GM19238 (cell line): ENCODE data around the gene PPIP5K2.
A peak's percentile ranks its signal among the peaks of the same experiment; 100 is the strongest.

ENCODE experiments used
- DNase-seq: peaks from one replicate; pipeline ENCODE4 v3.0.0; 2011; ENCODE audit warnings: low spot score; ENCODE audit not compliant: insufficient read length

PPIP5K2 gene

DNA sequence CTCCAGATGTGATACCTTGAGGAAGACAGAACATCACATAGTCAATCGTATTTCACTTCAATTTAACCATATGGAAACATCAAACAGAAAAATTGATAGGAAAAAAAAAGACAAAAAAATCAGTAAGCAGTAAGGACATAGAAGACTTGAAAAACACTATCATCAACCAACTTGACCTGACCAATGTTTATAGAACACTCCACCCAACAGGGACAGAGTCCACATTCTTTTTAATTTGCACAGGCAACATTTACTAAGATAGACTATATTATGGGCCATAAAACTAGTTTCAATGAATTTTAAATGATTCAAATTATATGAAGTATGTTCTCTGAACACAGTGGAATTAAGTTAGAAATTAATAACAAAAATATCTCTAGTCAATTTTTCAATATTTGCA is 117.7 kb downstream of the PPIP5K2 start:
- DNase-seq = no peak

DNA sequence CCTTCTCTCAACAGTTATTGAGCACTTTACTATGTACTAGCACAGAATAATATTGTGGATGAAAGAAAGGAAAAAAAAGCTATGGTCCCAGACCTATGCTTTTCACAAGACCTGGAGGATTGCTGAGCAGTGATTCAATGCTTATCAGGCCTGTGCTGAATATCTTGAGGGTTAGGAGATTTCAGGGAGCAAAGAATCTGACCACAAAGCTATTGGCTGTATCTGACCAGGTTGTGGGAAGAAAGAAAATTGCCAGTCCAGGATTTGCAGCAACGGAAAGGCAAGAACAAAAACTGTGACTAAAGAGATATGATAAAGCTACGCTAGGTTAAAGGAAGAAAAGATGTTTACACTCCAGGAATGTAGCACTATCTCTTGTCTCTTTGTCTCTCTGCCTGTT is 123.6 kb downstream of the PPIP5K2 start:
- DNase-seq = no peak

DNA sequence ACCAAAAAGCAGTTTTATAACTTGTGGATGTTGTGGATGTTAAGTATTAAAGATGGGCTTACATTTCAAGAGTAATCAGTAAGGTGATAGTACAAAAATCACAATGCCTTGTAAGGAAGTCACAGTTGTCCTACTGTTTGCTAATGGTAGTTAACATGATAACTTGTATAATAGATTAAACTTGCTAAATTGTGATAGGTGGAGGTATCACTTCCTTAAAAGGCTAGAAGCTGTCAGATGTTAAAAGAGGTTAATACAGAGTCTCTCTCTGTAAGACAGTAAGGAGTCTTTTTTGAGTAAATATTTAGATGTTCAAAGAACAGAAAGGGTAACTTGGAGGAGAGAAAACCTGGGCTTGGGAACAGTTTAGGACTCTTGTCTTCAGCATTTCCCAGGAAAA is 124.3 kb downstream of the PPIP5K2 start:
- no peak for DNase-seq

- no peak for DNase-seq
These were observed 125.7 kb downstream of the PPIP5K2 start for GRCh38 chr5:103245761-103246160.

DNA sequence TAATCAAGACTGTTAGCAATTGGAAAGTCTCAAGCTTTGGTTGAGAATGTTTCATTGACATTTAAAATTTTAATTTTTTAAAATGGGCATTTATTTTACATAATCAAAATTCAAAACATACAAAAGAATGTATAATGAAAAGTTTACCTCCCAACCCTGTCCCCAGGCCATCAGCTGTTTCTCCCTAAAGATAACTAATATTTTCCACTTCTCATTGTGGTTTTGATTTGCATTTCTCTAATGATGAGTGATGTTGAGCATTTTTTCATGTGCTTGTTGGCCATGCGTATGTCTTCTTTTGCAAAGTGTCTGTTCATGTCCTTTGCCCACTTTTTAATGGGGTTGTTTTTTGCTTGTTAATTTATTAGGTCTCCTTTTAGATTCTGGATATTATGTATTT is 127.0 kb downstream of the PPIP5K2 start:
- no peak for DNase-seq

GRCh38 chr5:103249068-103249467 is 129.0 kb downstream of the PPIP5K2 start:
- no peak for DNase-seq

GRCh38 chr5:103254921-103255320 is 134.8 kb downstream of the PPIP5K2 start:
- no peak for DNase-seq

DNA sequence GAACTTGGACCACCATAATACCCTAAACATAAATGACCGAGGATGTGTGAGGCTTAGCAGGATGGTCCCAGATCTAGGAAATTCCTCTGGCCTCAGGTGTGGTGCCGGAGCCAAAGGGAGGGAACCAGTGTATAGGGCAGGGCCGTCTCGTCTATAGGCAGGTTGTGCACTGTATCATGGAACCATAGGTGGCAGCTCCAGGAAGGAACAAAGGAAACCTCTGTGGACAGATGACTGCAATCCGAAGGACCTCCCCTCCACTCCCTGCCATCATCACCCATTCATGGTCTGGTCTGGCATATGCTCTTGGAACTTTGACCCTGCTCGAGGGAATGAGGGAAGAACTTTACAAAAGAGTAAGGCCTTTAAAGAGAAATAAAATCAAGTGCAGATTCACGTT is 135.6 kb downstream of the PPIP5K2 start:
- no peak for DNase-seq

- no peak for DNase-seq
These were observed 136.1 kb downstream of the PPIP5K2 start for GRCh38 chr5:103256178-103256577.

DNA sequence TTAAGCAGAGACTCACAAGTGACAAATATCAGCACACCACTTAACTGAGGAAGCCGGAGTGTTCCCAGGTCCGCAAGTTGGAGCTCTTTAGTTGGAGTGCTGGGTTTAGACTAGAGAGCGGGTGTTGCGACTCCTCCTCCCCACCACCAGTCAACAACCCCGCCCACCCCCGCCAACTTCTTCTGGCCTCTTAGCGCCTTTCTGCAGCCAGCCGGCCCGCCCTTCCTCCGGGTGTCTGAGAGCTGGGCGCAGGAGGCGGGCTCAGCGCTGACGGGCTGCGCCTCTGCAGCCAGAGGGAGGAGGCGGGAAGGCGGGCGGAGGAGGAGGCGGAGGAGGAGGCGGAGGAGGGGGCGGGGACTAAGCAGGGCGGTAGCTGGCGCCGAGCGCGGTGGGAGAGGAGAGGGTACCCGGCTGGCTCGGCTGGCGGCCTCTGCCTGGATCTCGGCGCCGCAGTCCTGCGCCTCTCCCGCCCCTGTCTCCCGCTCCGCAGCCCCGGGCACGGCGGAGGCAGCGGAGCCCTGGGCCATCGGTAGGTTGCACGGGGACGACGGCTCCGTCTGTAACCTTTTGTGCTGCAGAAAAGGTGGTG is 138.4 kb downstream of the PPIP5K2 start, which contains the start of gene MACIR:
Gene MACIR, plus strand, starts transcription at position 396 of the 589 bp plus-strand sequence. CDS start 17,157 bp downstream, outside the sequence.
- peak; percentile 73 for DNase-seq

GRCh38 chr5:103258957-103259704 is 139.0 kb downstream of the PPIP5K2 start:
- DNase-seq = peak; percentile 16

DNA sequence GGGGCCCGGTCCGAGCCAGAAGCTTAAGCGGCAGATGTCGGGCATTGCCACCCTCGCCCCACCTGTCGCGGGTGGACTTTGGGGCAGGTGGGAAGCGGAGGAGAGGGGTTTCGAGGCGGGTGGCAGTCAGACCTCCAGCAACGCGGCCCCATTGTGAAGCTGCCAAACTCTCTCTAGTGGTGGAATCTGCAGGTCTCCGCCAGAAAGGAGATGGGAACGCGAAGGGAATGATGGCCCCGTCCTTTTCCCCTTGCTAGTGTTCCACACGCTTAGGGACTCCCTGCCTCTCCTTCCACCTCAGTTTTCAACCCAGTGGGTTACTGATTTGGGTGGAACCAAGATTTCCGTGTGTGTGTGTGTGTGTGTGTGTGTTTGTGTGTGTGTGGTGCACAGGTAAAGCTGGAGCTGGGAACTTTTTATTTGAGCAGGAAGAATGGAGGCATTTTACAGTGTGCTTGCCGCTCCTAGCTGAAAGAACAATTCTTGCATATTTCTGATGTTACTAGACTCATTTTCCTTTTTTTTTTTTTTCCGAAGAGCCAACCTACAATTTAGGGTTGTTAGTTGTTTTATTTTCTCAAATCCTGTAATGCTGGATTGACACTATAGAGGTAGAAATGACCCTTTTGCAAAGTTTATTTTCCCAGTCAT is 139.7 kb downstream of the PPIP5K2 start:
- DNase-seq = no peak

DNA sequence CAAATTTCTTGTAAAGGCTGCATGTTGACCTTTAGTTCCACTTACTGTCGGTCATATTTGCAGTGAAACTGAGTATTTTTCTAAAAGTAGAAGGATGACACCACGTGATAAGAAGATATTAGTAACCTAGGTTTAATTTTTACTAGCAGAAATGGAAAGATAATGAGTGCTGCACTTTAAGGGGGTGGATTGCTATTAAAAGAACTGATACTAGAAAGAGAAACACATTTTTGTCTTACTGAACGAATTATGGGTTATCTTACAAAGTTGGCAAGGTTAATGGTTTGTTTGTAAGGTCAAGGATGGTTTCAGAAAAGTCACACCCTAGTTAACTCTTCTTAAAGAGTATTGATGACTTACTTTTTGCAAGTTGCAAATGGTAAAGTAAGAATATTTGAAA is 140.8 kb downstream of the PPIP5K2 start:
- peak; percentile 5 for DNase-seq
